22Rv1 (cell line): ENCODE results near the gene LENG8.

ENCODE experiments used
- ZFX ChIP-seq: fragments of 450-650 bp; IDR thresholded peaks from 2 replicates; pipeline ENCODE4 v1.6.1; 2017; ENCODE audit warnings: antibody characterized with exemption, borderline replicate concordance
- TF ChIP-seq, protein P1 (sequence below): fragments of 450-650 bp; IDR thresholded peaks from 2 replicates; pipeline ENCODE4 v1.5.1; 2017; ENCODE audit warnings: mild to moderate bottlenecking

- TF ChIP-seq, protein P1, sequence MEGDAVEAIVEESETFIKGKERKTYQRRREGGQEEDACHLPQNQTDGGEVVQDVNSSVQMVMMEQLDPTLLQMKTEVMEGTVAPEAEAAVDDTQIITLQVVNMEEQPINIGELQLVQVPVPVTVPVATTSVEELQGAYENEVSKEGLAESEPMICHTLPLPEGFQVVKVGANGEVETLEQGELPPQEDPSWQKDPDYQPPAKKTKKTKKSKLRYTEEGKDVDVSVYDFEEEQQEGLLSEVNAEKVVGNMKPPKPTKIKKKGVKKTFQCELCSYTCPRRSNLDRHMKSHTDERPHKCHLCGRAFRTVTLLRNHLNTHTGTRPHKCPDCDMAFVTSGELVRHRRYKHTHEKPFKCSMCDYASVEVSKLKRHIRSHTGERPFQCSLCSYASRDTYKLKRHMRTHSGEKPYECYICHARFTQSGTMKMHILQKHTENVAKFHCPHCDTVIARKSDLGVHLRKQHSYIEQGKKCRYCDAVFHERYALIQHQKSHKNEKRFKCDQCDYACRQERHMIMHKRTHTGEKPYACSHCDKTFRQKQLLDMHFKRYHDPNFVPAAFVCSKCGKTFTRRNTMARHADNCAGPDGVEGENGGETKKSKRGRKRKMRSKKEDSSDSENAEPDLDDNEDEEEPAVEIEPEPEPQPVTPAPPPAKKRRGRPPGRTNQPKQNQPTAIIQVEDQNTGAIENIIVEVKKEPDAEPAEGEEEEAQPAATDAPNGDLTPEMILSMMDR = no peak
- TF ChIP-seq ZFX = no peak
Observed at GRCh38 chr19:54461613-54462012, 12.6 kb downstream of the LENG8 start.
